Measurements from ENCODE around the gene SCN2A. TPM values are rescaled to one million over a fixed set of nuclear protein-coding genes. Genes with fewer than 3 reads are reported as not detected.

The SCN2A gene
- total and polyA plus RNA-seq, 10 of the 15 experiments (the other 5 are each of a cell fraction or from before 2014, with no cell fraction given) = 0.01 TPM; not detected in 8

DNA sequence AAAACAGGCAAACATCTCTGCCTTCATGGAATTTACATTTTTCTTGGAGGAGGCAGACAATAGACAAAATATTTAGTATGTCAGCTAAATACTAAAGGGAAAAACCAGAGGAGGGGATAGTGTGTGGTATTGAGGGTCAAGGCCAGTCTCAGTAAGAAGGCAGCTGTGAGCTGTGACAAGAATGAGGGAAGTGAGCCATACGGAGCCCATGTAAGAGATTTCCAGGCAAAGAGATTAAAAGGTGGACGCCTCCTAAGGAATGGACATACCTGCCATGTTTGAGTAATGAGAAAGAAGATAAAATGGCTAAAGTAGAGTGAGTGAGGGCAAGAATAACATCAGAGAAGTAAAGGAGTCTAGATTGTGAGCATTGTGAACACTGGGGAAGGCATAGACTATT, 2.2 kb upstream of the SCN2A start:
- Histone ChIP-seq H2AFZ (ENCODE audit: control insufficient read depth, low read depth, low read length) (no peak overlapping the region), H3K9me3 (replicated peaks; ENCODE audit: control insufficient read depth, insufficient read depth, low read length) (no peaks in the 10 kb centered on the region), H3K36me3 (ENCODE audit: control insufficient read depth in 2 of 2, insufficient read depth in 2 of 2, low read length in 1 of 2) (no peaks in the 10 kb centered on the region), H3K79me2 (ENCODE audit: control insufficient read depth, insufficient read depth, low read length) (no peaks in the 10 kb centered on the region), H3K27me3 (replicated peaks in 1 of 2; ENCODE audit: control insufficient read depth in 2 of 2, insufficient read depth in 2 of 2, low read length in 1 of 2) (no peaks in the 10 kb centered on the region), H4K20me1 (ENCODE audit: control insufficient read depth, insufficient read depth) (no peaks in the 10 kb centered on the region), H3K4me3 (no peak overlapping the region), H3K4me2 (ENCODE audit: control insufficient read depth, insufficient read depth) (no peak overlapping the region), H3K27ac (ENCODE audit: control insufficient read depth, insufficient read depth) (no peak overlapping the region), H3K9ac (ENCODE audit: control insufficient read depth, insufficient read depth, low read length) (no peak overlapping the region), H3K4me1 (ENCODE audit: control insufficient read depth, insufficient read depth, low read length) (no peaks in the 10 kb centered on the region)
- in situ Hi-C loops (cut with MboI) (no loop called here), intact Hi-C loops (cut with micrococcal nuclease; ENCODE audit: unreplicated experiment) (loop anchor here (5.0 kb wide), 2 partner anchors 540 to 890 kb away; partner anchors contain the start of gene SCN1A)
- WGBS (ENCODE audit: insufficient coverage, insufficient replicate concordance, low lambda C conversion rate, missing lambda C conversion rate) = 0% methylated on average over 2 of the region's 2 CpGs
- DNase-seq (ENCODE audit: low read depth, low spot score) = no peak
- TF ChIP-seq, protein P1, sequence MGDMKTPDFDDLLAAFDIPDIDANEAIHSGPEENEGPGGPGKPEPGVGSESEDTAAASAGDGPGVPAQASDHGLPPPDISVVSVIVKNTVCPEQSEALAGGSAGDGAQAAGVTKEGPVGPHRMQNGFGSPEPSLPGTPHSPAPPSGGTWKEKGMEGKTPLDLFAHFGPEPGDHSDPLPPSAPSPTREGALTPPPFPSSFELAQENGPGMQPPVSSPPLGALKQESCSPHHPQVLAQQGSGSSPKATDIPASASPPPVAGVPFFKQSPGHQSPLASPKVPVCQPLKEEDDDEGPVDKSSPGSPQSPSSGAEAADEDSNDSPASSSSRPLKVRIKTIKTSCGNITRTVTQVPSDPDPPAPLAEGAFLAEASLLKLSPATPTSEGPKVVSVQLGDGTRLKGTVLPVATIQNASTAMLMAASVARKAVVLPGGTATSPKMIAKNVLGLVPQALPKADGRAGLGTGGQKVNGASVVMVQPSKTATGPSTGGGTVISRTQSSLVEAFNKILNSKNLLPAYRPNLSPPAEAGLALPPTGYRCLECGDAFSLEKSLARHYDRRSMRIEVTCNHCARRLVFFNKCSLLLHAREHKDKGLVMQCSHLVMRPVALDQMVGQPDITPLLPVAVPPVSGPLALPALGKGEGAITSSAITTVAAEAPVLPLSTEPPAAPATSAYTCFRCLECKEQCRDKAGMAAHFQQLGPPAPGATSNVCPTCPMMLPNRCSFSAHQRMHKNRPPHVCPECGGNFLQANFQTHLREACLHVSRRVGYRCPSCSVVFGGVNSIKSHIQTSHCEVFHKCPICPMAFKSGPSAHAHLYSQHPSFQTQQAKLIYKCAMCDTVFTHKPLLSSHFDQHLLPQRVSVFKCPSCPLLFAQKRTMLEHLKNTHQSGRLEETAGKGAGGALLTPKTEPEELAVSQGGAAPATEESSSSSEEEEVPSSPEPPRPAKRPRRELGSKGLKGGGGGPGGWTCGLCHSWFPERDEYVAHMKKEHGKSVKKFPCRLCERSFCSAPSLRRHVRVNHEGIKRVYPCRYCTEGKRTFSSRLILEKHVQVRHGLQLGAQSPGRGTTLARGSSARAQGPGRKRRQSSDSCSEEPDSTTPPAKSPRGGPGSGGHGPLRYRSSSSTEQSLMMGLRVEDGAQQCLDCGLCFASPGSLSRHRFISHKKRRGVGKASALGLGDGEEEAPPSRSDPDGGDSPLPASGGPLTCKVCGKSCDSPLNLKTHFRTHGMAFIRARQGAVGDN (IDR thresholded peaks at IDR 0.05) = no peak
- TF ChIP-seq, protein P2, sequence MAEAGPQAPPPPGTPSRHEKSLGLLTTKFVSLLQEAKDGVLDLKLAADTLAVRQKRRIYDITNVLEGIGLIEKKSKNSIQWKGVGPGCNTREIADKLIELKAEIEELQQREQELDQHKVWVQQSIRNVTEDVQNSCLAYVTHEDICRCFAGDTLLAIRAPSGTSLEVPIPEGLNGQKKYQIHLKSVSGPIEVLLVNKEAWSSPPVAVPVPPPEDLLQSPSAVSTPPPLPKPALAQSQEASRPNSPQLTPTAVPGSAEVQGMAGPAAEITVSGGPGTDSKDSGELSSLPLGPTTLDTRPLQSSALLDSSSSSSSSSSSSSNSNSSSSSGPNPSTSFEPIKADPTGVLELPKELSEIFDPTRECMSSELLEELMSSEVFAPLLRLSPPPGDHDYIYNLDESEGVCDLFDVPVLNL (IDR thresholded peaks at IDR 0.05; ENCODE audit: low read depth, low read length) = no peak
- POLR2A ChIA-PET = no interaction called here
- RAD21 ChIA-PET (ENCODE audit: unreplicated experiment) = no interaction called here
- FAIRE-seq = no peak
- SMC1A ChIA-PET (ENCODE audit: uncharacterized antibody, unreplicated experiment) = interaction anchor here (0.6 kb wide), 1 partner anchor 824 kb away, joined by 3 read pairs; no protein-coding TSS in a partner anchor
- BruUV-seq (replicated peaks) = no TSS peak
- ATAC-seq = no peak
- CTCF ChIA-PET = interaction anchor here (1.3 to 3.6 kb wide), 3 partner anchors 10 to 637 kb away, joined by 3 to 26 read pairs (median 8); no protein-coding TSS in a partner anchor
